Measurements from ENCODE around the gene EPS15. TPM values are rescaled to one million over a fixed set of nuclear protein-coding genes. Genes with fewer than 3 reads are reported as not detected.

The EPS15 gene
- total and polyA plus RNA-seq, 11 donors, result 19.9 to 80.6 (median 67.8) TPM

GRCh38 chr1:51313961-51314777 lies 204.9 kb downstream of the EPS15 start:
- intact Hi-C loops (cut with DNase I), result no loop called here
- no peak for TF ChIP-seq POLR2A (IDR thresholded peaks at IDR 0.05)
- TF ChIP-seq, protein P1, sequence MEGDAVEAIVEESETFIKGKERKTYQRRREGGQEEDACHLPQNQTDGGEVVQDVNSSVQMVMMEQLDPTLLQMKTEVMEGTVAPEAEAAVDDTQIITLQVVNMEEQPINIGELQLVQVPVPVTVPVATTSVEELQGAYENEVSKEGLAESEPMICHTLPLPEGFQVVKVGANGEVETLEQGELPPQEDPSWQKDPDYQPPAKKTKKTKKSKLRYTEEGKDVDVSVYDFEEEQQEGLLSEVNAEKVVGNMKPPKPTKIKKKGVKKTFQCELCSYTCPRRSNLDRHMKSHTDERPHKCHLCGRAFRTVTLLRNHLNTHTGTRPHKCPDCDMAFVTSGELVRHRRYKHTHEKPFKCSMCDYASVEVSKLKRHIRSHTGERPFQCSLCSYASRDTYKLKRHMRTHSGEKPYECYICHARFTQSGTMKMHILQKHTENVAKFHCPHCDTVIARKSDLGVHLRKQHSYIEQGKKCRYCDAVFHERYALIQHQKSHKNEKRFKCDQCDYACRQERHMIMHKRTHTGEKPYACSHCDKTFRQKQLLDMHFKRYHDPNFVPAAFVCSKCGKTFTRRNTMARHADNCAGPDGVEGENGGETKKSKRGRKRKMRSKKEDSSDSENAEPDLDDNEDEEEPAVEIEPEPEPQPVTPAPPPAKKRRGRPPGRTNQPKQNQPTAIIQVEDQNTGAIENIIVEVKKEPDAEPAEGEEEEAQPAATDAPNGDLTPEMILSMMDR (IDR thresholded peaks at IDR 0.05), result no peak
- WGBS, 4 donors, result 78 to 88% (median 80%) methylated on average over 9 to 12 of the region's 12 CpGs
- peaks cover 0 to 13% (median 0%) of the 10 kb centered on the region in 12 donors for H3K4me1 ChIP-seq
- H3K27me3 ChIP-seq, result no peaks in the 10 kb centered on the region
- peaks cover 0 to 2% (median 0%) of the 10 kb centered on the region in 9 donors for H3K36me3 ChIP-seq
- H3K9me3 ChIP-seq, result no peaks in the 10 kb centered on the region
- DNase-seq (peak in 2 of 5 donors; percentile 27 to 33), ATAC-seq (peak in 3 of 4 donors; percentile 27 to 47 (median 32))
- no peak overlapping the region for H3K4me3 ChIP-seq
- H3K27ac ChIP-seq, result no peak overlapping the region

DNA sequence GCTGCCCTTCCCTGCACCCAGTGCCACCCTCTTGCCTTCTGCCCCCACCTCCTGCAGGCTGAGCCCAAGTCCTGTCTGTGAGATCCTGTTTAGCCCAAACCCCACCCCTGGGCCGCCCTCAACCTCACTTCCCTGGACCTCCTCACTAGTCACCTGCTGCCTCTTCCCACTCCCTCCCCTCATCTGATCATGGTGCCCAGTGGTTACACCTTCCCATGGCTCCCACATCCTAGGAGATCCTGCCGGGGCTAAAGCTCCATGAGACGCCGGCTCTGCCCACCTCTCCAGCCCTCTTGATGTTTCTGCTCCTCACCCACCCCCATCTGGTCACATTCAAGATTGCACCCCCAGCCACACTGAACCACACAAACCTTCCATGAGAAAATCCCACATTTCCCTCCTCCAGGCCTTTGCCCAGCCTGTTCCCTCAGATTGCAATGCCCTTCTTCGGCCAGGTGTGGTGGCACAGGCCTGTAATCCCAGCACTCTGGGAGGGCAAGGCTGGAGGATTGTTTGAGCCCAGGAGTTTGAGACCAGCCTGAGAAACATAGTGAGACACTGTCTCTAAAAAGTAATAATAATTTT lies 205.7 kb downstream of the EPS15 start:
- H3K27ac ChIP-seq, result no peak overlapping the region
- WGBS, 4 donors, result 85 to 99% (median 95%) methylated on average over 5 of the region's 5 CpGs

GRCh38 chr1:51312718-51313117 lies 206.3 kb downstream of the EPS15 start:
- 77 to 89% (median 83%) methylated on average over 4 of the region's 4 CpGs for WGBS, 4 donors
- H3K4me1 ChIP-seq, result peaks cover 0 to 13% (median 0%) of the 10 kb centered on the region in 12 donors
- H3K4me3 ChIP-seq, result no peak overlapping the region
- DNase-seq (peak in 1 of 5 donors; percentile 14), ATAC-seq (no peak)
- H3K9me3 ChIP-seq, result no peaks in the 10 kb centered on the region
- intact Hi-C loops (cut with DNase I), result no loop called here
- no peaks in the 10 kb centered on the region for H3K27me3 ChIP-seq
- TF ChIP-seq, protein P1 (IDR thresholded peaks at IDR 0.05), result no peak
- no peak for TF ChIP-seq POLR2A (IDR thresholded peaks at IDR 0.05)
- peaks cover 0 to 2% (median 0%) of the 10 kb centered on the region in 9 donors for H3K36me3 ChIP-seq
- no peak overlapping the region for H3K27ac ChIP-seq

More for the DNA sequence above, 205.7 kb downstream of the EPS15 start:
- ATAC-seq (no peak), DNase-seq (peak in 1 of 5 donors; percentile 13)
- Histone ChIP-seq H3K4me1 (peaks cover 0 to 13% (median 0%) of the 10 kb centered on the region in 12 donors), H3K4me3 (no peak overlapping the region), H3K9me3 (no peaks in the 10 kb centered on the region), H3K27me3 (no peaks in the 10 kb centered on the region), H3K36me3 (peaks cover 0 to 2% (median 0%) of the 10 kb centered on the region in 9 donors)
- TF ChIP-seq POLR2A (IDR thresholded peaks at IDR 0.05), result no peak
- TF ChIP-seq, protein P1 (IDR thresholded peaks at IDR 0.05), result peak in 3 of 12 donors; percentile 6 to 14 (median 8)
- intact Hi-C loops (cut with DNase I), result no loop called here

DNA sequence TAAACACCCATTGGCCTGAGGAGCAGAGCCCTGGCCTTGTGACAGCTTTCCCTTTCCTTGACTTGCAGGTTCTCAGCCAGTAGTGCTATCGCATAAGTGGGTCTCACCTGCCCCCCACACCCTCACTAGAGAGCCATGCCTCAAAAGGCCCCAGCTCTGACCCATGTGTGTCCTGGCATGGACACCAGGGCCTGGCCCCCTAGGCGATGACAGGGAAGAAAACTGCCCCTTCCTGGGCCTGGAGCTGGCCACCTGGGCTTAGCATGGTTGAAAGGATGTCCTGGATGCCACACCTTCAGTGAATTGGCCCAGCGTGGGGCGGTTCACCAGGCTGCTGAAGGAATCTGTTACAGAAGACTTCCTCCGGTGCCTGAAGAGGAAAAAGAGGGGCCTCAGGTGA lies 207.2 kb downstream of the EPS15 start:
- Histone ChIP-seq H3K27ac (no peak overlapping the region), H3K9me3 (no peaks in the 10 kb centered on the region), H3K36me3 (peaks cover 0 to 2% (median 0%) of the 10 kb centered on the region in 9 donors), H3K4me3 (no peak overlapping the region), H3K4me1 (peaks cover 0 to 13% (median 0%) of the 10 kb centered on the region in 12 donors), H3K27me3 (no peaks in the 10 kb centered on the region)
- DNase-seq (peak in 1 of 5 donors; percentile 48), ATAC-seq (no peak)
- TF ChIP-seq, protein P1 (IDR thresholded peaks at IDR 0.05), result no peak
- TF ChIP-seq POLR2A (IDR thresholded peaks at IDR 0.05), result no peak
- intact Hi-C loops (cut with DNase I), result no loop called here
- 93 to 95% (median 94%) methylated on average over 4 to 5 of the region's 5 CpGs for WGBS, 4 donors
